A673 (cell line): Measurements from ENCODE around the gene CCDC9B. TPM values are rescaled to one million over a fixed set of nuclear protein-coding genes. Genes with fewer than 3 reads are reported as not detected.

ENCODE experiments used
- BruUV-seq: library from RNA; stranded (reverse); fragments of 400-500 nt; replicated peaks from 2 replicates; lab custom pipeline; 2021; lab: Mats Ljungman, UMichigan
- CTCF ChIA-PET: fragments of 300-600 bp; sonication (Branson Sonifier 250); formaldehyde crosslinking; loops from one replicate; lab custom pipeline; 2022; ENCODE audit warnings: antibody characterized with exemption; lab: Charles Lee
- POLR2A ChIA-PET: fragments of 300-600 bp; sonication (Branson Sonifier 250); formaldehyde crosslinking; loops from one replicate; lab custom pipeline; 2022; ENCODE audit warnings: antibody characterized with exemption; ENCODE audit not compliant: low non-redundant PET; lab: Charles Lee
- DNase-seq: peaks from one replicate; pipeline ENCODE4 v3.0.0-alpha.2; 2015; ENCODE audit warnings: low spot score
- H3K27ac ChIP-seq: fragments of 200-600 bp; sonication (generic); 2 replicates; pipeline ENCODE4 v1.5.1; 2016; ENCODE audit warnings: mixed run types, low read depth, mild to moderate bottlenecking, mixed read lengths, antibody characterized with exemption, low read length; ENCODE audit not compliant: poor library complexity, severe bottlenecking
- H3K27me3 ChIP-seq: fragments of 200-600 bp; sonication (generic); replicated peaks from 2 replicates; pipeline ENCODE4 v1.6.1; 2017; ENCODE audit warnings: mixed run types, low read depth, mild to moderate bottlenecking, mixed read lengths, antibody characterized with exemption, low read length; ENCODE audit not compliant: insufficient read depth, poor library complexity
- H3K36me3 ChIP-seq: fragments of 200-600 bp; sonication (generic); 2 replicates; pipeline ENCODE4 v1.6.1; 2016; ENCODE audit warnings: mixed run types, mild to moderate bottlenecking, mixed read lengths, antibody characterized with exemption, low read length; ENCODE audit not compliant: insufficient read depth, poor library complexity, severe bottlenecking
- H3K4me1 ChIP-seq: fragments of 200-600 bp; sonication (generic); 2 replicates; pipeline ENCODE4 v1.6.1; 2017; ENCODE audit warnings: mixed run types, mild to moderate bottlenecking, mixed read lengths, antibody characterized with exemption, low read length; ENCODE audit not compliant: insufficient read depth, poor library complexity, severe bottlenecking
- H3K4me3 ChIP-seq: fragments of 200-600 bp; sonication (generic); 2 replicates; pipeline ENCODE4 v1.5.1; 2016; ENCODE audit warnings: low read depth, mixed run types, mild to moderate bottlenecking, mixed read lengths, low read length; ENCODE audit not compliant: poor library complexity, severe bottlenecking
- H3K9me3 ChIP-seq: fragments of 200-600 bp; sonication (generic); 2 replicates; pipeline ENCODE4 v1.6.1; 2016; ENCODE audit warnings: mixed run types, low read depth, mild to moderate bottlenecking, mixed read lengths, antibody characterized with exemption, low read length; ENCODE audit not compliant: poor library complexity, severe bottlenecking
- CTCF ChIP-seq: fragments of 300-800, 200-600 bp; sonication (generic); conservative IDR thresholded peaks from 2 replicates; pipeline ENCODE4 v1.5.1; 2017; ENCODE audit warnings: low read depth, mild to moderate bottlenecking, antibody characterized with exemption, low read length, moderate library complexity, mixed read lengths
- EZH2 ChIP-seq: fragments of 200-600 bp; sonication (generic); IDR thresholded peaks from 2 replicates; pipeline ENCODE4 v1.6.1; 2017; ENCODE audit warnings: borderline replicate concordance, low read depth, mild to moderate bottlenecking, mixed read lengths, antibody characterized with exemption, low read length; ENCODE audit not compliant: poor library complexity, severe bottlenecking
- intact Hi-C: fragments of 100-400 bp; cut with micrococcal nuclease; formaldehyde crosslinking; loops from one replicate; pipeline ENCODE4 v1.10.0; 2022; ENCODE audit not compliant: unreplicated experiment
- total RNA-seq: library from RNA; stranded (reverse); gene quantifications from 2 replicates; pipeline ENCODE4 v1.2.3, GENCODE V29; 2021

Gene CCDC9B
- total RNA-seq, 1 experiment from 2014 or later, result 8.6 TPM

GRCh38 chr15:40328751-40329150, 12.0 kb downstream of the CCDC9B start:
- intact Hi-C loops, result no loop called here
- no peaks in the 10 kb centered on the region for H3K27me3 ChIP-seq
- ChIA-PET POLR2A (interaction anchor here (0.7 kb wide), 1 partner anchor 12 kb away, joined by 3 read pairs; the partner anchor contains the start of gene CCDC9B), CTCF (interaction anchor here (0.5 to 0.6 kb wide), 2 partner anchors 9 to 11 kb away, joined by 3 to 8 read pairs; no protein-coding TSS in a partner anchor)
- H3K4me3 ChIP-seq, result no peak overlapping the region
- H3K36me3 ChIP-seq, result no peaks in the 10 kb centered on the region
- no TSS peak for BruUV-seq
- no peaks in the 10 kb centered on the region for H3K9me3 ChIP-seq
- DNase-seq, result no peak
- TF ChIP-seq EZH2 (no peak), CTCF (no peak)
- peaks cover 32% of the 10 kb centered on the region for H3K4me1 ChIP-seq
- H3K27ac ChIP-seq, result no peak overlapping the region

- H3K4me1 ChIP-seq, result peaks cover 28% of the 10 kb centered on the region
- intact Hi-C loops, result no loop called here
- DNase-seq, result no peak
- H3K27ac ChIP-seq, result no peak overlapping the region
- no peaks in the 10 kb centered on the region for H3K9me3 ChIP-seq
- POLR2A ChIA-PET, result no interaction called here
- no peaks in the 10 kb centered on the region for H3K27me3 ChIP-seq
- TF ChIP-seq CTCF (no peak), EZH2 (no peak)
- no TSS peak for BruUV-seq
- H3K4me3 ChIP-seq, result no peak overlapping the region
- no peaks in the 10 kb centered on the region for H3K36me3 ChIP-seq
- CTCF ChIA-PET, result no interaction called here
Observed at GRCh38 chr15:40328176-40328575, 12.6 kb downstream of the CCDC9B start.

- H3K27me3 ChIP-seq, result no peaks in the 10 kb centered on the region
Observed at GRCh38 chr15:40327457-40327856, 13.3 kb downstream of the CCDC9B start.

More at GRCh38 chr15:40327457-40327856, 13.3 kb downstream of the CCDC9B start:
- POLR2A ChIA-PET, result no interaction called here
- Histone ChIP-seq H3K4me3 (no peak overlapping the region), H3K4me1 (peaks cover 35% of the 10 kb centered on the region), H3K36me3 (no peaks in the 10 kb centered on the region), H3K27ac (no peak overlapping the region), H3K9me3 (no peaks in the 10 kb centered on the region)
- DNase-seq, result no peak
- intact Hi-C loops, result no loop called here
- CTCF ChIA-PET, result interaction anchor here (0.6 to 1.4 kb wide), 3 partner anchors 18 to 102 kb away, joined by 3 read pairs; no protein-coding TSS in a partner anchor
- BruUV-seq, result no TSS peak
- TF ChIP-seq CTCF (no peak), EZH2 (no peak)
